SK-N-SH treated with all-trans-retinoic acid at 6 μM for 48 hours (cell line): ENCODE data around the gene LIFR.
A peak's percentile ranks its signal among the peaks of the same experiment; 100 is the strongest.

Source experiments
- ATAC-seq: fragments of 200-7000 bp; cut with Tn5 transposase; 3 replicates; pipeline ENCODE4 v1.9.1; 2020; ENCODE audit warnings: mild to moderate bottlenecking, moderate library complexity
- ARNTL ChIP-seq: fragments of 450-650 bp; formaldehyde crosslinking; IDR thresholded peaks from 2 replicates; pipeline ENCODE4 v1.5.0; 2020; ENCODE audit warnings: low read depth, mild to moderate bottlenecking, moderate library complexity, borderline replicate concordance
- BACH2 ChIP-seq: fragments of 250-450 bp; sonication (Bioruptor Pico); IDR thresholded peaks from 2 replicates; pipeline ENCODE4 v1.9.0; 2021; ENCODE audit warnings: mild to moderate bottlenecking, borderline replicate concordance
- CSDC2 ChIP-seq: fragments of 250-450 bp; sonication (Bioruptor Pico); IDR thresholded peaks from 2 replicates; pipeline ENCODE4 v1.5.0; 2020; ENCODE audit warnings: mild to moderate bottlenecking, moderate library complexity
- CSRNP3 ChIP-seq: fragments of 250-450 bp; sonication (Bioruptor Pico); IDR thresholded peaks from 2 replicates; pipeline ENCODE4 v1.5.1; 2021; ENCODE audit warnings: mild to moderate bottlenecking, moderate library complexity
- ESRRG ChIP-seq: fragments of 250-450 bp; sonication (Bioruptor Pico); IDR thresholded peaks from 2 replicates; pipeline ENCODE4 v1.6.1; 2021; ENCODE audit warnings: mild to moderate bottlenecking
- GLIS3 ChIP-seq: fragments of 250-450 bp; sonication (Bioruptor Pico); IDR thresholded peaks from 2 replicates; pipeline ENCODE4 v1.5.0; 2020; ENCODE audit warnings: mild to moderate bottlenecking, moderate library complexity
- ISL1 ChIP-seq: fragments of 250-450 bp; sonication (Bioruptor Pico); IDR thresholded peaks from 2 replicates; pipeline ENCODE4 v2.1.2; 2022; ENCODE audit warnings: mild to moderate bottlenecking, moderate library complexity
- OSR1 ChIP-seq: fragments of 250-450 bp; sonication (Bioruptor Pico); IDR thresholded peaks from 2 replicates; pipeline ENCODE4 v1.8.0; 2022; ENCODE audit warnings: moderate library complexity, mild to moderate bottlenecking, inconsistent platforms
- PATZ1 ChIP-seq: fragments of 250-450 bp; sonication (Bioruptor Pico); IDR thresholded peaks from 2 replicates; pipeline ENCODE4 v1.8.0; 2020; ENCODE audit warnings: mild to moderate bottlenecking, moderate library complexity, borderline replicate concordance
- POU6F1 ChIP-seq: fragments of 250-450 bp; sonication (Bioruptor Pico); IDR thresholded peaks from 2 replicates; pipeline ENCODE4 v1.8.0; 2021; ENCODE audit warnings: low read depth, mild to moderate bottlenecking, moderate library complexity, borderline replicate concordance
- RARB ChIP-seq: fragments of 250-450 bp; sonication (Bioruptor Pico); IDR thresholded peaks from 2 replicates; pipeline ENCODE4 v1.8.0; 2021; ENCODE audit warnings: mild to moderate bottlenecking, moderate library complexity
- SNAI2 ChIP-seq: fragments of 250-450 bp; sonication (Bioruptor Pico); IDR thresholded peaks from 2 replicates; pipeline ENCODE4 v1.5.0; 2020; ENCODE audit warnings: mild to moderate bottlenecking, moderate library complexity
- TCF4 ChIP-seq: fragments of 250-450 bp; sonication (Bioruptor Pico); IDR thresholded peaks from 2 replicates; pipeline ENCODE4 v1.8.0; 2021; ENCODE audit warnings: mild to moderate bottlenecking, moderate library complexity, borderline replicate concordance
- TOX ChIP-seq: fragments of 250-450 bp; sonication (Bioruptor Pico); IDR thresholded peaks from 2 replicates; pipeline ENCODE4 v1.8.0; 2021; ENCODE audit warnings: mild to moderate bottlenecking, moderate library complexity, borderline replicate concordance
- TSHZ2 ChIP-seq: fragments of 250-450 bp; sonication (Bioruptor Pico); IDR thresholded peaks from 2 replicates; pipeline ENCODE4 v1.5.0; 2020; ENCODE audit warnings: mild to moderate bottlenecking, moderate library complexity
- ZC3H10 ChIP-seq: fragments of 250-450 bp; sonication (Bioruptor Pico); IDR thresholded peaks from 2 replicates; pipeline ENCODE4 v1.5.1; 2021; ENCODE audit warnings: mild to moderate bottlenecking, moderate library complexity
- ZFP30 ChIP-seq: fragments of 450-650 bp; formaldehyde crosslinking; IDR thresholded peaks from 2 replicates; pipeline ENCODE4 v1.5.0; 2022; ENCODE audit warnings: mild to moderate bottlenecking, moderate library complexity
- ZNF565 ChIP-seq: fragments of 450-650 bp; formaldehyde crosslinking; conservative IDR thresholded peaks from 2 replicates; pipeline ENCODE4 v1.5.0; 2020; ENCODE audit warnings: low read depth, mild to moderate bottlenecking, moderate library complexity
- ZNF70 ChIP-seq: fragments of 450-650 bp; formaldehyde crosslinking; IDR thresholded peaks from 2 replicates; pipeline ENCODE4 v1.5.0; 2020; ENCODE audit warnings: mild to moderate bottlenecking, moderate library complexity
- ZNF8 ChIP-seq: fragments of 450-650 bp; formaldehyde crosslinking; IDR thresholded peaks from 2 replicates; pipeline ENCODE4 v1.5.0; 2020; ENCODE audit warnings: mild to moderate bottlenecking, moderate library complexity

Gene LIFR

GRCh38 chr5:38553001-38553521 lies 3.4 kb downstream of the LIFR start:
- ATAC-seq = no peak
- TF ChIP-seq CSDC2 (CRISPR knock-in tag) = no peak
- TF ChIP-seq RARB (CRISPR knock-in tag) = no peak

GRCh38 chr5:38551030-38552017 lies 5.1 kb downstream of the LIFR start:
- TF ChIP-seq CSRNP3 (CRISPR knock-in tag) (no peak), TOX (no peak), ZNF565 (CRISPR knock-in tag) (no peak), PATZ1 (CRISPR knock-in tag) (no peak), ZC3H10 (CRISPR knock-in tag) (no peak), TSHZ2 (CRISPR knock-in tag) (no peak), ZNF8 (CRISPR knock-in tag) (no peak), TCF4 (no peak), CSDC2 (CRISPR knock-in tag) (no peak), ESRRG (CRISPR knock-in tag) (no peak), BACH2 (no peak), GLIS3 (no peak), ISL1 (CRISPR knock-in tag) (no peak), ZNF70 (CRISPR knock-in tag) (no peak), ZFP30 (no peak), OSR1 (CRISPR knock-in tag) (no peak), SNAI2 (CRISPR knock-in tag) (no peak), RARB (CRISPR knock-in tag) (no peak), POU6F1 (CRISPR knock-in tag) (no peak), ARNTL (CRISPR knock-in tag) (no peak)
- ATAC-seq = peak; percentile 81

- no peak for TF ChIP-seq ISL1 (CRISPR knock-in tag)
- no peak for TF ChIP-seq ZNF565 (CRISPR knock-in tag)
- no peak for TF ChIP-seq POU6F1 (CRISPR knock-in tag)
- TF ChIP-seq RARB (CRISPR knock-in tag) = no peak
- no peak for TF ChIP-seq BACH2
- no peak for TF ChIP-seq CSDC2 (CRISPR knock-in tag)
- TF ChIP-seq, all 23 proteins: peak for 0
- no peak for ATAC-seq
Observed at GRCh38 chr5:38548064-38548759, 8.2 kb downstream of the LIFR start.
